NB4 (cell line): Measurements from ENCODE around the gene OR4D1.

ENCODE experiments used
- CTCF ChIP-seq: IDR thresholded peaks from one replicate; pipeline ENCODE4 v1.5.1; 2012; ENCODE audit warnings: low read depth, low read length
- MYC ChIP-seq: IDR thresholded peaks from 2 replicates; pipeline ENCODE4 v1.6.1; 2011; ENCODE audit warnings: low read depth, low read length
- POLR2A ChIP-seq: IDR thresholded peaks from 2 replicates; pipeline ENCODE4 v1.6.1; 2011; ENCODE audit warnings: mild to moderate bottlenecking; ENCODE audit not compliant: insufficient read length; ENCODE audit errors: extremely low read depth
- TF ChIP-seq, protein P1 (sequence below): IDR thresholded peaks from 2 replicates; pipeline ENCODE4 v1.6.1; 2011; ENCODE audit warnings: low read depth, low read length

GRCh38 chr17:58147930-58148434 is at the start of gene OR4D1:
- TF ChIP-seq CTCF (no peak), POLR2A (no peak), MYC (no peak)
- TF ChIP-seq, protein P1, sequence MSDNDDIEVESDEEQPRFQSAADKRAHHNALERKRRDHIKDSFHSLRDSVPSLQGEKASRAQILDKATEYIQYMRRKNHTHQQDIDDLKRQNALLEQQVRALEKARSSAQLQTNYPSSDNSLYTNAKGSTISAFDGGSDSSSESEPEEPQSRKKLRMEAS = no peak
